ENCODE measurements around the gene PDP2. TPM values are rescaled to one million over a fixed set of nuclear protein-coding genes. Genes with fewer than 3 reads are reported as not detected.

Gene PDP2
- total and polyA plus RNA-seq, 4 experiments from 2014 or later, result 2.4 to 19.3 (median 10.1) TPM

GRCh38 chr16:66901626-66902025, 21.3 kb downstream of the PDP2 start:
- Mint-ChIP-seq H3K27me3 (no peaks in the 10 kb centered on the region), H3K36me3 (no peaks in the 10 kb centered on the region)
- CTCF ChIA-PET (ENCODE audit: partially characterized antibody), result no interaction called here

GRCh38 chr16:66902648-66903543, 22.6 kb downstream of the PDP2 start:
- Histone ChIP-seq H3K27ac (ENCODE audit: low read depth, low read length) (no peak overlapping the region), H3K27me3 (ENCODE audit: insufficient read depth, low read length) (no peaks in the 10 kb centered on the region), H3K4me3 (ENCODE audit: low read length in 2 of 2) (no peak overlapping the region), H3K36me3 (ENCODE audit: insufficient read depth, low read length) (no peaks in the 10 kb centered on the region), H3K4me1 (ENCODE audit: insufficient read depth, low read length) (peaks cover 11% of the 10 kb centered on the region), H3K9me3 (ENCODE audit: control insufficient read depth in 1 of 2, low read length in 2 of 2) (no peaks in the 10 kb centered on the region)
- intact Hi-C loops (cut with micrococcal nuclease), result no loop called here
- H3K27ac Mint-ChIP-seq, result no peak overlapping the region
- no peak overlapping the region for H3K4me3 Mint-ChIP-seq
- H3K9me3 Mint-ChIP-seq, result no peaks in the 10 kb centered on the region
- CTCF ChIA-PET (ENCODE audit: partially characterized antibody), result interaction anchor here (1.6 kb wide), 1 partner anchor 35 kb away, joined by 4 read pairs; no protein-coding TSS in a partner anchor
- peaks cover 5 to 10% (median 8%) of the 10 kb centered on the region in 4 donors for H3K4me1 Mint-ChIP-seq
- H3K36me3 Mint-ChIP-seq, result no peaks in the 10 kb centered on the region
- no peaks in the 10 kb centered on the region for H3K27me3 Mint-ChIP-seq
- no peak for DNase-seq
- POLR2A ChIA-PET (ENCODE audit: partially characterized antibody), result interaction anchor here (1.2 kb wide), 1 partner anchor 22 kb away, joined by 3 read pairs; the partner anchor contains the start of gene PDP2

More at GRCh38 chr16:66901626-66902025, 21.3 kb downstream of the PDP2 start:
- intact Hi-C loops (cut with micrococcal nuclease), result no loop called here
- Mint-ChIP-seq H3K4me3 (no peak overlapping the region), H3K9me3 (no peaks in the 10 kb centered on the region), H3K4me1 (peaks cover 5 to 10% (median 8%) of the 10 kb centered on the region in 4 donors), H3K27ac (no peak overlapping the region)
- no peaks in the 10 kb centered on the region for H3K36me3 ChIP-seq (ENCODE audit: insufficient read depth, low read length)
- DNase-seq, result no peak
- POLR2A ChIA-PET (ENCODE audit: partially characterized antibody), result no interaction called here
- no peak overlapping the region for H3K27ac ChIP-seq (ENCODE audit: low read depth, low read length)
- H3K4me1 ChIP-seq (ENCODE audit: insufficient read depth, low read length), result peaks cover 11% of the 10 kb centered on the region
- H3K9me3 ChIP-seq (ENCODE audit: control insufficient read depth in 1 of 2, low read length in 2 of 2), result no peaks in the 10 kb centered on the region
- no peak overlapping the region for H3K4me3 ChIP-seq (ENCODE audit: low read length in 2 of 2)
- no peaks in the 10 kb centered on the region for H3K27me3 ChIP-seq (ENCODE audit: insufficient read depth, low read length)

GRCh38 chr16:66903544-66904427, 23.5 kb downstream of the PDP2 start:
- Mint-ChIP-seq H3K4me3 (no peak overlapping the region), H3K27me3 (no peaks in the 10 kb centered on the region), H3K4me1 (peaks cover 5 to 10% (median 8%) of the 10 kb centered on the region in 4 donors), H3K36me3 (no peaks in the 10 kb centered on the region), H3K9me3 (no peaks in the 10 kb centered on the region), H3K27ac (no peak overlapping the region)
- CTCF ChIA-PET (ENCODE audit: partially characterized antibody), result interaction anchor here (1.6 kb wide), 1 partner anchor 36 kb away, joined by 4 read pairs; no protein-coding TSS in a partner anchor
- no peak overlapping the region for H3K27ac ChIP-seq (ENCODE audit: low read depth, low read length)
- H3K4me1 ChIP-seq (ENCODE audit: insufficient read depth, low read length), result peaks cover 11% of the 10 kb centered on the region
- no peak overlapping the region for H3K4me3 ChIP-seq (ENCODE audit: low read length in 2 of 2)
- no peaks in the 10 kb centered on the region for H3K36me3 ChIP-seq (ENCODE audit: insufficient read depth, low read length)
- no peaks in the 10 kb centered on the region for H3K27me3 ChIP-seq (ENCODE audit: insufficient read depth, low read length)
- POLR2A ChIA-PET (ENCODE audit: partially characterized antibody), result no interaction called here
- intact Hi-C loops (cut with micrococcal nuclease), result no loop called here
- H3K9me3 ChIP-seq (ENCODE audit: control insufficient read depth in 1 of 2, low read length in 2 of 2), result no peaks in the 10 kb centered on the region
- no peak for DNase-seq

DNA sequence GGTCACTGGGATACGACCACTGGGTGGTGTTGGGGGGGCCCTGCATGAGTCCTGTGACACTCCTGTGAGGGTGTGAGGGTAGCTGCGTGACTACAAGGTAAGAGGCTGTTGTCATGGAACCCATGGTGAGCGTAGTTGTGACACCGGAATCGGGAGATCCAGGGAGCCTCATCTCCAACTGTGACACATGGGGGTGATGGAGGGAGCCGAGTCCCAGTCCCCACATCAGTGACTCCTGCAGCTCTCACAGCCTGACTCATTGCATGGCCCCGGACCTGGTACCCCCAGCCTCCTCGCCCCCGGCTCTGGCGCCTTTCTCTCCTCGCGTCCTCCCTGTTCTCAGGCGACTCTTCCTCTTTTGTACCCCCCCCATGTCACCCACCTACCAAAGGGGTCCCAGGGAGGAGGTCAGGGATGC, 24.1 kb downstream of the PDP2 start:
- no peak for DNase-seq
- Histone ChIP-seq H3K4me3 (ENCODE audit: low read length in 2 of 2) (no peak overlapping the region), H3K27me3 (ENCODE audit: insufficient read depth, low read length) (no peaks in the 10 kb centered on the region), H3K36me3 (ENCODE audit: insufficient read depth, low read length) (no peaks in the 10 kb centered on the region), H3K27ac (ENCODE audit: low read depth, low read length) (no peak overlapping the region), H3K4me1 (ENCODE audit: insufficient read depth, low read length) (peaks cover 11% of the 10 kb centered on the region), H3K9me3 (ENCODE audit: control insufficient read depth in 1 of 2, low read length in 2 of 2) (no peaks in the 10 kb centered on the region)
- ChIA-PET CTCF (ENCODE audit: partially characterized antibody) (interaction anchor here (1.6 to 1.7 kb wide), 2 partner anchors 9 to 37 kb away, joined by 4 read pairs; no protein-coding TSS in a partner anchor), POLR2A (ENCODE audit: partially characterized antibody) (no interaction called here)
- no peaks in the 10 kb centered on the region for H3K9me3 Mint-ChIP-seq
- peaks cover 5 to 10% (median 8%) of the 10 kb centered on the region in 4 donors for H3K4me1 Mint-ChIP-seq
- H3K4me3 Mint-ChIP-seq, result no peak overlapping the region
- intact Hi-C loops (cut with micrococcal nuclease), result no loop called here
- no peaks in the 10 kb centered on the region for H3K36me3 Mint-ChIP-seq
- no peaks in the 10 kb centered on the region for H3K27me3 Mint-ChIP-seq
- no peak overlapping the region for H3K27ac Mint-ChIP-seq

DNA sequence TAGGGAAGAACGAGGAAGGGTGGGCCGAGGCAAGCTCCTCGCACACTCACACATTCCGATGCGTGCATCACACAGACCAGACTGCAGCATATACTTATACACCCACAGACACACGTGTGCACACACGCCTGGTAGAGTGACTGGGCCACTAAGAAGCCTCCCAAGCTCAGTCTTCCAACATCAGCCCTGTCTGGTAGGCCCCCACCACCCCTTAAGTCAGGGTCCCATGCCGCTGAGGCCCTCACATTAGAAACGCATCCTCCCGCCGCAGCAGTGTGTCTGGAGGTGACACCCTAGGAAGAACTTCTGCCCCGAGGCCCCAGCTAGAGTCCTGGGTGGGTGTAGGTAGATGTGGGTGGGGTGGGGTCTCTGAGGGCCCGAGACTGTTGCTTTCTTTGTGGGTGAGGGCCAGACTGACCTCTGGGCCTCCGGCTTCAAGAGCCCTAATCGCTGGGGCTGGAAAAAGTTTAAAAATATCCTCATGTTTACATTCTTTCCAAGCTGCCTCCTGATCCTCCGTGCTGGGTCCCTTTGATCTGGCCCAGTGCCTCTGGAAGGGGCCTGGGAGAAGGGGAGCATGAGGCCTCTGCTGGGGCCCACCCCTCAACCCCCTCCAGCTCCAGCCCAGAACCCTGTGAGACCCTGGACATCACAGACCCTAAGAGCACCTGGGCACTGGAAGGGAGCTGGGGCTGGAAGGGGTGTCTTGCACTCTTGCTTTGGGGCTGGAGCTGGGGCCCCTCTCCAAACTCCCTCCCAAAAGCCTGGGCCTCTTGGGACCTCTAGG, 24.7 kb downstream of the PDP2 start:
- H3K36me3 ChIP-seq (ENCODE audit: insufficient read depth, low read length), result no peaks in the 10 kb centered on the region
- DNase-seq, result no peak
- H3K4me1 ChIP-seq (ENCODE audit: insufficient read depth, low read length), result peaks cover 11% of the 10 kb centered on the region
- Mint-ChIP-seq H3K27ac (no peak overlapping the region), H3K4me1 (peaks cover 5 to 10% (median 8%) of the 10 kb centered on the region in 4 donors), H3K36me3 (no peaks in the 10 kb centered on the region), H3K27me3 (no peaks in the 10 kb centered on the region), H3K4me3 (no peak overlapping the region), H3K9me3 (no peaks in the 10 kb centered on the region)
- ChIA-PET CTCF (ENCODE audit: partially characterized antibody) (interaction anchor here (1.7 kb wide), 1 partner anchor 10 kb away, joined by 4 read pairs; no protein-coding TSS in a partner anchor), POLR2A (ENCODE audit: partially characterized antibody) (no interaction called here)
- H3K9me3 ChIP-seq (ENCODE audit: control insufficient read depth in 1 of 2, low read length in 2 of 2), result no peaks in the 10 kb centered on the region
- H3K4me3 ChIP-seq (ENCODE audit: low read length in 2 of 2), result no peak overlapping the region
- no peaks in the 10 kb centered on the region for H3K27me3 ChIP-seq (ENCODE audit: insufficient read depth, low read length)
- intact Hi-C loops (cut with micrococcal nuclease), result no loop called here
- no peak overlapping the region for H3K27ac ChIP-seq (ENCODE audit: low read depth, low read length)

DNA sequence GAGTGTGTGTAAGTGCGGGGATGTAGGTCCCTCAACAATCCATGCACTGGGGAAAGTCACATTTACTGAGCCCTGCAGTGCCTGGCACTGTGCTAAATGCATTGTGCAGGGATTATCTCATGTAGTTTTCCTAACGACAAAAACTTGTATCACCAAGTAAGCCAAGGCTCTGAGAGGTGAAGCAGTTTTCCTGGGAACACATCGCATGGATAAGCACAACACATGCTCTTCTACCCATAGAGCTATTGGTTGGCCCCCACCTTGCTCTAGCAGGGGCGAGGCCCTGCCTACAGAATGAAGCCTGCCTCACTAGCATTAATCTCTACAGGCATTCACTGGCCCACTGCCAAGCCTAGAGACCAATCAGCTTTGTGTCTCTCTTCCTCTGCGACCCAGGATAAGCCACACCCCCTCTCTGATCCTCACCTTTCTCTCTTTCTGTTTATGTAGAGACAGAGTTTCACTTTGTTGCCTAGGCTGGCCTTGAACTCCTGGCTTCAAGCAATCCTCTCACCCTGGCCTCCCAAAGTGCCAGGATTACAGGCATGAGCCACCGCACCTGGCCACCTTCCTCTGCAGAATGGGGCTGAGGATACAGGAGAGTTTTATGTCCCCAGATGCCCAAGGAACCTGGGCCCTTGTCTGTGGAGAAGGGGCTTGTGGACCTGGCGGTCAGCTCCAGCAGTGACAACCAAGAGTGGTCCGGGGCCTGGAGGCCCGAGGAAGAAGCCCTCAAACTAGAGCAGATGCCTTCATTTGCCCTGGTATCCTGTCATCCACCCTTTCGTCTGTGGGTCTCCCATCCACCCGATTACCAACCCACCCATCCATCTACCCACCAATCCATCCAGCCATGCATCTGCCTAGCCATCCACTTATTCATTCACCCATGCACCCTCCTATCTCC, 25.6 kb downstream of the PDP2 start:
- DNase-seq, result peak in 3 of 5 donors; percentile 40 to 44 (median 40)
- H3K36me3 Mint-ChIP-seq, result no peaks in the 10 kb centered on the region
- ChIA-PET POLR2A (ENCODE audit: partially characterized antibody) (no interaction called here), CTCF (ENCODE audit: partially characterized antibody) (interaction anchor here (1.7 kb wide), 1 partner anchor 10 kb away, joined by 4 read pairs; no protein-coding TSS in a partner anchor)
- H3K4me1 ChIP-seq (ENCODE audit: insufficient read depth, low read length), result peaks cover 11% of the 10 kb centered on the region
- H3K4me1 Mint-ChIP-seq, result peaks cover 5 to 10% (median 8%) of the 10 kb centered on the region in 4 donors
- no peaks in the 10 kb centered on the region for H3K9me3 Mint-ChIP-seq
- intact Hi-C loops (cut with micrococcal nuclease), result no loop called here
- no peaks in the 10 kb centered on the region for H3K27me3 ChIP-seq (ENCODE audit: insufficient read depth, low read length)
- no peak overlapping the region for H3K4me3 Mint-ChIP-seq
- H3K27ac ChIP-seq (ENCODE audit: low read depth, low read length), result no peak overlapping the region
- no peak overlapping the region for H3K4me3 ChIP-seq (ENCODE audit: low read length in 2 of 2)
- H3K27me3 Mint-ChIP-seq, result no peaks in the 10 kb centered on the region
- peak overlapping the region in 4 of 7 donors; percentile 74 to 80 (median 78) for H3K27ac Mint-ChIP-seq
- H3K9me3 ChIP-seq (ENCODE audit: control insufficient read depth in 1 of 2, low read length in 2 of 2), result no peaks in the 10 kb centered on the region
- H3K36me3 ChIP-seq (ENCODE audit: insufficient read depth, low read length), result no peaks in the 10 kb centered on the region

All from CD4-positive, alpha-beta memory T cell (primary cell).